Activated B cell treated with CpG ODN at 0.5 μM for 24 hours (primary cell): Measurements from ENCODE around the gene CCNI2. TPM values are rescaled to one million over a fixed set of nuclear protein-coding genes. Genes with fewer than 3 reads are reported as not detected.

ENCODE experiments used
- ATAC-seq: fragments of 200-7000 bp; cut with Tn5 transposase; one replicate; pipeline ENCODE4 v1.10.0; 2021; ENCODE audit warnings: low read depth, mild to moderate bottlenecking, moderate library complexity
- CTCF ChIA-PET: fragments of 350-600 bp; sonication (Branson Sonifier 250); formaldehyde crosslinking; loops from one replicate; lab custom pipeline; 2021; ENCODE audit warnings: antibody characterized with exemption; lab: Charles Lee
- POLR2A ChIA-PET: fragments of 350-600 bp; sonication (Branson Sonifier 250); formaldehyde crosslinking; loops from one replicate; lab custom pipeline; 2021; ENCODE audit warnings: antibody characterized with exemption; lab: Charles Lee
- DNase-seq: peaks from one replicate; pipeline ENCODE4 v3.0.0; 2022
- H3K27ac Mint-ChIP-seq: one replicate; pipeline ENCODE4 v1.8.0; 2020; ENCODE audit warnings: mixed read lengths
- H3K27me3 Mint-ChIP-seq: one replicate; pipeline ENCODE4 v1.8.0; 2021; ENCODE audit warnings: mixed read lengths
- H3K36me3 Mint-ChIP-seq: one replicate; pipeline ENCODE4 v1.8.0; 2021; ENCODE audit warnings: low read depth, mixed read lengths
- H3K4me1 Mint-ChIP-seq: one replicate; pipeline ENCODE4 v1.8.0; 2021; ENCODE audit warnings: mixed read lengths
- H3K4me3 Mint-ChIP-seq: one replicate; pipeline ENCODE4 v1.8.0; 2020; ENCODE audit warnings: mild to moderate bottlenecking, mixed read lengths
- H3K9me3 Mint-ChIP-seq: one replicate; pipeline ENCODE4 v1.8.0; 2020; ENCODE audit warnings: mixed read lengths
- CTCF ChIP-seq: fragments of 200-600 bp; IDR thresholded peaks from one replicate; pipeline ENCODE4 v1.8.0; 2022; ENCODE audit warnings: antibody characterized with exemption, mild to moderate bottlenecking
- intact Hi-C: fragments of 100-400 bp; cut with micrococcal nuclease; formaldehyde crosslinking; loops from one replicate; pipeline ENCODE4 v1.15.1; 2024
- total RNA-seq: library from RNA; stranded (reverse); gene quantifications from 2 replicates; pipeline ENCODE4 v1.2.3, GENCODE V29; 2022

The CCNI2 gene
- total RNA-seq, 1 donor from 2014 or later, result 0.44 TPM

DNA sequence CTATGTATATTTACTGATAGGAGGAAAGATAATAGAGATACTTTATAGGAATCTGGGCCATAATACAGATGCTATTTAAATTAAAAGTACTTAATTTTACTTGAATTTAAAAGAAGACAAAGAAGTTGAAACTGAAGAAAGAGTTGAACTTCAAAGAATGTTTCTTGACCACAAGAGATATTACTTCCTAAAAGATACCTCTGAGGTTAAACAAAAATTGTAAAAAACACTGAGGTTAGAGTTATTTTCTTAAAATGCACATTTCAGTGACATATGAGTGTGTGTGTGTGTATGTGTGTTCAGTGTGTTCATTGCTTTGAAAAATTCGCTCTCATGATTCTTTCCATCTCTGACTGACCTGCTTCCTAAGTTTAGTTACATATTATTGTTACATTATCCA lies 33.4 kb downstream of the CCNI2 start:
- CTCF ChIA-PET, result no interaction called here
- ATAC-seq (no peak), DNase-seq (no peak)
- Mint-ChIP-seq H3K27me3 (peaks cover 50% of the 10 kb centered on the region), H3K36me3 (no peaks in the 10 kb centered on the region), H3K27ac (no peak overlapping the region), H3K9me3 (no peaks in the 10 kb centered on the region), H3K4me3 (no peak overlapping the region), H3K4me1 (peaks cover 12% of the 10 kb centered on the region)
- intact Hi-C loops, result no loop called here
- TF ChIP-seq CTCF, result no peak
- POLR2A ChIA-PET, result no interaction called here

- H3K27ac Mint-ChIP-seq, result no peak overlapping the region
- CTCF ChIA-PET, result no interaction called here
- no peak for DNase-seq
- H3K27me3 Mint-ChIP-seq, result peaks cover 48% of the 10 kb centered on the region
- H3K4me1 Mint-ChIP-seq, result peaks cover 11% of the 10 kb centered on the region
- H3K4me3 Mint-ChIP-seq, result no peak overlapping the region
- POLR2A ChIA-PET, result interaction anchor here (0.5 kb wide), 1 partner anchor 49 kb away, joined by 3 read pairs; no protein-coding TSS in a partner anchor
- no peaks in the 10 kb centered on the region for H3K36me3 Mint-ChIP-seq
- intact Hi-C loops, result no loop called here
- no peaks in the 10 kb centered on the region for H3K9me3 Mint-ChIP-seq
- no peak for TF ChIP-seq CTCF
- ATAC-seq, result no peak
Observed at GRCh38 chr5:132781029-132781428, 33.8 kb downstream of the CCNI2 start.

GRCh38 chr5:132782101-132782500 lies 34.9 kb downstream of the CCNI2 start:
- DNase-seq (no peak), ATAC-seq (no peak)
- intact Hi-C loops, result no loop called here
- Mint-ChIP-seq H3K36me3 (no peaks in the 10 kb centered on the region), H3K4me3 (no peak overlapping the region), H3K9me3 (no peaks in the 10 kb centered on the region), H3K4me1 (peaks cover 9% of the 10 kb centered on the region), H3K27ac (no peak overlapping the region), H3K27me3 (peaks cover 50% of the 10 kb centered on the region)
- POLR2A ChIA-PET, result no interaction called here
- TF ChIP-seq CTCF, result no peak
- CTCF ChIA-PET, result interaction anchor here (1.0 kb wide), 1 partner anchor 38 kb away, joined by 4 read pairs; no protein-coding TSS in a partner anchor

DNA sequence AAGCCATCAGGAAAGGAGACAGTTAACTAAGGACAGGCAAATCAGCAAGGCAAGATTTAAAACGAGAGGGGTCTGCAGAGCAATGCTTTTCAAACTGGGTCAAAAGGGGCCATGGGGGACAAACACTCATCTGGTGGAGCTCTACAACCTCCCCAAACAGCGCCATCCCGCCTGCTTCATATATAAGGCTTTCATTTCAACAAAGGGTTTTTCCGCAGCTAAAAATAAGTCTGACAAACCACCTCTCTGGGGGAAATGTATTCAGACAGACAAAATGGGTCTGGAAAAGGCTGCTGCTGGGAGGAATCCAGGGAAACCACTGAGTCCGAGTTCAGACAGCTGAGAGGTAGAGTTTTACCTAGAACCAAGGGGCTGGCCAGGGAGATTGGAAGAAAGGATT lies 38.1 kb downstream of the CCNI2 start:
- intact Hi-C loops, result no loop called here
- ChIA-PET CTCF (interaction anchor here (0.6 kb wide), 1 partner anchor 160 kb away, joined by 3 read pairs; no protein-coding TSS in a partner anchor), POLR2A (no interaction called here)
- H3K27me3 Mint-ChIP-seq, result peaks cover 34% of the 10 kb centered on the region
- no peaks in the 10 kb centered on the region for H3K36me3 Mint-ChIP-seq
- no peaks in the 10 kb centered on the region for H3K9me3 Mint-ChIP-seq
- TF ChIP-seq CTCF, result no peak
- H3K4me3 Mint-ChIP-seq, result no peak overlapping the region
- ATAC-seq (no peak), DNase-seq (no peak)
- no peaks in the 10 kb centered on the region for H3K4me1 Mint-ChIP-seq
- H3K27ac Mint-ChIP-seq, result no peak overlapping the region

GRCh38 chr5:132785864-132786263 lies 38.6 kb downstream of the CCNI2 start:
- Mint-ChIP-seq H3K27ac (no peak overlapping the region), H3K36me3 (no peaks in the 10 kb centered on the region), H3K4me3 (no peak overlapping the region), H3K4me1 (no peaks in the 10 kb centered on the region), H3K27me3 (peaks cover 33% of the 10 kb centered on the region), H3K9me3 (no peaks in the 10 kb centered on the region)
- ChIA-PET POLR2A (no interaction called here), CTCF (interaction anchor here (0.6 kb wide), 1 partner anchor 159 kb away, joined by 3 read pairs; no protein-coding TSS in a partner anchor)
- intact Hi-C loops, result no loop called here
- TF ChIP-seq CTCF, result no peak
- DNase-seq (no peak), ATAC-seq (no peak)
